ENCODE measurements around the gene MUC5AC. TPM values are rescaled to one million over a fixed set of nuclear protein-coding genes. Genes with fewer than 3 reads are reported as not detected.

MUC5AC gene
- polyA plus RNA-seq, 10 donors, result 0.01 to 0.39 (median 0.22) TPM; not detected in 7

Other genes starting within 250 kb of the MUC5AC start
- gene CHID1, start 247.1 kb upstream of the MUC5AC start, polyA plus RNA-seq (ENCODE audit: insufficient read length in 10 of 10), result 10 to 100 TPM; 53.2 to 82.8 (median 64.0) TPM
- gene AP2A2, start 232.1 kb upstream of the MUC5AC start, polyA plus RNA-seq (ENCODE audit: insufficient read length in 10 of 10), result 10 to 100 TPM; 40.5 to 62.5 (median 49.2) TPM
- under 1 TPM; 0.08 to 0.46 (median 0.34) TPM for gene MUC6, start 121.2 kb upstream of the MUC5AC start, polyA plus RNA-seq (ENCODE audit: insufficient read length in 10 of 10)
- under 1 TPM in 7 of 10 donors, not detected in 3; 0.01 to 0.09 (median 0.03) TPM for gene MUC2, start 83.1 kb upstream of the MUC5AC start, polyA plus RNA-seq (ENCODE audit: insufficient read length in 10 of 10)
- under 1 TPM in 8 of 10 donors, not detected in 2; 0.01 to 0.36 (median 0.03) TPM for gene MUC5B, start 65.1 kb downstream of the MUC5AC start, polyA plus RNA-seq (ENCODE audit: insufficient read length in 10 of 10)
- 10 to 100 TPM; 21.0 to 30.5 (median 23.6) TPM for gene TOLLIP, start 151.7 kb downstream of the MUC5AC start, polyA plus RNA-seq (ENCODE audit: insufficient read length in 10 of 10)
- 1 to 10 TPM in 8 of 10 donors, under 1 TPM in 2; 0.76 to 2.2 (median 1.4) TPM for gene BRSK2, start 232.0 kb downstream of the MUC5AC start, polyA plus RNA-seq (ENCODE audit: insufficient read length in 10 of 10)

All from muscle of back (tissue), 10 donors.